GM12892 (cell line): Measurements from ENCODE around the gene CA9.

Source experiments
- DNase-seq: peaks from one replicate; pipeline ENCODE4 v3.0.0; 2011; ENCODE audit not compliant: insufficient read length
- FAIRE-seq: peaks from 2 replicates; lab custom pipeline; 2011; peaks lifted over from hg19 to GRCh38; lab: Jason Lieb, UNC
- POLR2A ChIP-seq: IDR thresholded peaks from 2 replicates; pipeline ENCODE4 v1.6.1; 2011; ENCODE audit warnings: low read depth, low read length, control low read depth
- POLR2AphosphoS5 ChIP-seq: IDR thresholded peaks from 2 replicates; pipeline ENCODE4 v1.6.1; 2011; ENCODE audit warnings: low read depth, low read length, control low read depth
- TAF1 ChIP-seq: IDR thresholded peaks from 2 replicates; pipeline ENCODE4 v1.6.1; 2011; ENCODE audit warnings: low read depth, mild to moderate bottlenecking, control low read depth, low read length, borderline replicate concordance

Gene CA9

GRCh38 chr9:35728041-35728971, 54.6 kb downstream of the CA9 start:
- no peak for DNase-seq
- peak; percentile 91 for FAIRE-seq
- peak; percentile 76 for TF ChIP-seq POLR2AphosphoS5
- TF ChIP-seq TAF1 = peak; percentile 82
- TF ChIP-seq POLR2A = peak; percentile 93

- FAIRE-seq (no peak), DNase-seq (no peak)
- TF ChIP-seq POLR2AphosphoS5 (no peak), POLR2A (no peak), TAF1 (no peak)
These were observed 55.4 kb downstream of the CA9 start for GRCh38 chr9:35729101-35729500.

- peak; percentile 79 for FAIRE-seq
- no peak for DNase-seq
- TF ChIP-seq POLR2A (peak; percentile 17; the same call in 1 of the 2 replicates), TAF1 (no peak)
These were observed 56.2 kb downstream of the CA9 start for GRCh38 chr9:35729700-35730485.

GRCh38 chr9:35730486-35730854, 56.7 kb downstream of the CA9 start:
- DNase-seq = no peak
- no peak for FAIRE-seq
- TF ChIP-seq TAF1 = no peak
- TF ChIP-seq POLR2A = no peak
- TF ChIP-seq POLR2AphosphoS5 = no peak
